ENCODE results near the gene SEMA3B. TPM values are rescaled to one million over a fixed set of nuclear protein-coding genes. Genes with fewer than 3 reads are reported as not detected.

Gene SEMA3B
- total RNA-seq, 4 donors from 2014 or later, result 2.4 to 13.7 (median 7.0) TPM

- no peak for TF ChIP-seq CTCF (IDR thresholded peaks at IDR 0.05; ENCODE audit: low read depth)
Measured at GRCh38 chr3:50271314-50271936, 2.5 kb downstream of the SEMA3B start.

GRCh38 chr3:50272911-50273688 is 4.2 kb downstream of the SEMA3B start:
- TF ChIP-seq CTCF (IDR thresholded peaks at IDR 0.05; ENCODE audit: low read depth), result no peak

GRCh38 chr3:50273689-50274065 is 4.7 kb downstream of the SEMA3B start:
- no peak for TF ChIP-seq CTCF (IDR thresholded peaks at IDR 0.05; ENCODE audit: low read depth)

GRCh38 chr3:50274371-50275104 is 5.6 kb downstream of the SEMA3B start:
- TF ChIP-seq CTCF (IDR thresholded peaks at IDR 0.05; ENCODE audit: low read depth), result no peak

- no peak for TF ChIP-seq CTCF (IDR thresholded peaks at IDR 0.05; ENCODE audit: low read depth)
Measured at GRCh38 chr3:50275141-50275995, 6.4 kb downstream of the SEMA3B start.

GRCh38 chr3:50275996-50276761 is 7.2 kb downstream of the SEMA3B start:
- no peak for TF ChIP-seq CTCF (IDR thresholded peaks at IDR 0.05; ENCODE audit: low read depth)
